ENCODE measurements around the gene TNPO3.
"Not testable (repeated sequence)": the region's sequence is repeated elsewhere in the genome, so short reads cannot be mapped to it uniquely, and the experiment has no call there.

Gene TNPO3

GRCh38 chr7:129013048-129013724 is 41.7 kb downstream of the TNPO3 start:
- no peak for DNase-seq

DNA sequence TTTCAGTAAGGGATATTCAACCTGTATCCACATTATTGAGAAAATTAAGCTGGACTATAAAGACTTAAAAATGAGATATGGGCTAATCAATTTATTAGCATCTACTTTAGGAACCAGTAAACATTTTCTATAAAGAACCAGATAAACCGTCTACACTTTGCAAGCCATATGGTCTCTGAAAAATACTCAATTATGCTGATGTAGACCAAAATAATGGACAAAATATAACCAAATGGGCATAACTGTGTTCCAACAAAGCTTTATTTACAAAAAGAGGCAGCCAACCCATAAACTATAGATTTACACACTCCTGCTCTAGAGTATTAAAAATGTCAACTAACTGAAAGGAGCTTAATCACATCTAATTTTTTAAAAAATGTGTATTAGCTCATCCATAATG is 42.3 kb downstream of the TNPO3 start:
- DNase-seq, result no peak

GRCh38 chr7:129010075-129010474 is 44.8 kb downstream of the TNPO3 start:
- no peak for DNase-seq

GRCh38 chr7:129009437-129009836 is 45.5 kb downstream of the TNPO3 start:
- no peak for DNase-seq

DNA sequence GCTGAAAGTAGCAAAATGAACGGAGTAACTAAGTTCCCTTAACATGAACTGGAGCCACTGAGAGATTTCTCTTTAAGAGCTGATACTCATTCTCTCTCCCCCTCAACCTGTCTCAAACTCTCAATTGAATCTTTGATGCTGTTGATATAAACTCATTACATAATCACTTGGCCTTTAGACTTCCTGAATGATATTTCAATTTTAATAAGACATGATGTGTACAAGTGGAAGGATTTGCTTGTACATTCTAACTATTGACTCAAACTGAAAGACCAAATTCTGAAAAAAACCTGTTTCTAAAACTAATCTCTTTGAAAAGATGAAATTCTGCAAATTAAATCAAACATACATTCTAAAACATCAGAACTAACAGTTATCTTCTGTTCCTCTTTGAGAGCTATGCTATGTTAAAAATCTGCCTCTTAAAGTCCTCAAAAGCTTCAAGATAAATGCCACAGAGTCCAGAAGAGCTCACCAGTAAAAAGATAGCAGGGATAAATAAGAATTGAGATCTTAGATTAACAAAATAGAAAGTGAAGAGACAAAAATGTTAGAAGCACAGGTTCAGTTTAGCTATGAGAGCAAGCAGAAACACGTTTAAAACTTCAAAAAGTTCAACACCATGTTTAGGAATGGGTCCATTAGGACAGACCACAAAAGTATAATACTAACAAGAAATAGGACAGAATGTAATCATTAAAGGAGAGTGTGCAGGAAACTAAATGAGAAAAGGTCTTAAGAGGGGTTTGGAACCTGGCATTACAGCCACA is 46.1 kb downstream of the TNPO3 start:
- no peak for DNase-seq

GRCh38 chr7:129007572-129007971 is 47.3 kb downstream of the TNPO3 start:
- no peak for DNase-seq

GRCh38 chr7:129006636-129007414 is 48.1 kb downstream of the TNPO3 start:
- DNase-seq, result no peak

GRCh38 chr7:129005186-129005585 is 49.7 kb downstream of the TNPO3 start:
- no peak for DNase-seq

- no peak for DNase-seq
Observed at GRCh38 chr7:128997181-128997580, 57.7 kb downstream of the TNPO3 start.

GRCh38 chr7:128994560-128994959 is 60.4 kb downstream of the TNPO3 start:
- not testable (repeated sequence) for DNase-seq

DNA sequence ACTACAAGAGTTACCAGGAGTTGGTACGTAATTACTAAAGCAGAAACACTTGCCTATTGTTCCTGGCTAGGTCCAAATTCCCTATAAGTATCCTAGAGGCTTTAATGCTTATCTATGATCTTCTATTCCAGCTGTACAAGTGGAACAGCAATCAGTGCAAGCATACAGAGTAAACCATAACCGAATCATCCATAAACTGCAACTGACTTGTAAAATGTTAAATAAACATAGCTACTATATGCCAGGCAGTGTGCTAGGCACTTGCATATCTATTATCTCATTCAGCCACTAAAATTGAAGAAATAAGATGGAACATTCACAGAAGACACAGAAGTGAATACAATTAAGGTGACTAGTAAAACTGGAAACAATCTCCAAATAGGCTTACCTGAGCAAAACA is 61.5 kb downstream of the TNPO3 start:
- DNase-seq, result no peak

- no peak for DNase-seq
Observed at GRCh38 chr7:128989961-128990360, 65.0 kb downstream of the TNPO3 start.

GRCh38 chr7:128988372-128988771 is 66.5 kb downstream of the TNPO3 start:
- DNase-seq, result no peak

DNA sequence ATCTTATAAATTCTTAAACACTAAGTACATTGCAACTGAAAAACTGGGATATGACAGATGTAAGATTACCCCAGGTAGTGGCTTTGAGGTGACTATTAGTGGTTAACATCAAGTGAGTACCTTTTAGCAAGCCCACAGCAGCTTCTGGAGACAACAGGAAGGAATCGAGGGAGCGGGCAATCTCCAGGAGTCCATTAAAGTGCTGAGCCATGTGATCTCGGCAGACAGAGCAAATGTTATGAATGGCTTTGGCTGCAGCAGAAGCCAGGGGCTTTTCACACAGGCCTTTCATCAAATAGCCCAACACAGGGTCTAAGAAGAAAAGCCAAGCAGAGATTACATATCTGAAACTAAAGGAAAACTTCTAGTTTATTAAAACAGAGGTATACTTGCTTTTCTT is 68.3 kb downstream of the TNPO3 start:
- DNase-seq, result no peak

DNA sequence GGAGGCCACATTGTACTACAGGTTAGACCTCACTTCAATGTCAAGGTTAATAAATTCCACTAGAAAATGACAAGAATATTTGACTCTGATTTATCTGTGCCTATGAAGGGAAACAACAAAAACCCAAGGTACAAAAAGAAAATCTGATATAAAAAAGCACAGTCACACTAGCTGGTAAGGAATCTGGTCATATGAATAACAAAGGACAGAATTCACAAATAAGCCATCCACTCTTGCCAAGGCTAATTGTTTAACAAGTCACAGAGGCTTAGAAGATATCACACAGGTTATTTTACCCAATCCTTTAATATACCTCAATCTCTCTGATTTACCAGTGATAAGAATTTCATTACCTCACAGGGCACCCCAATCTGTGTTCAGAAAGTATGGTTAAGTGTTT is 69.3 kb downstream of the TNPO3 start:
- DNase-seq, result no peak

DNA sequence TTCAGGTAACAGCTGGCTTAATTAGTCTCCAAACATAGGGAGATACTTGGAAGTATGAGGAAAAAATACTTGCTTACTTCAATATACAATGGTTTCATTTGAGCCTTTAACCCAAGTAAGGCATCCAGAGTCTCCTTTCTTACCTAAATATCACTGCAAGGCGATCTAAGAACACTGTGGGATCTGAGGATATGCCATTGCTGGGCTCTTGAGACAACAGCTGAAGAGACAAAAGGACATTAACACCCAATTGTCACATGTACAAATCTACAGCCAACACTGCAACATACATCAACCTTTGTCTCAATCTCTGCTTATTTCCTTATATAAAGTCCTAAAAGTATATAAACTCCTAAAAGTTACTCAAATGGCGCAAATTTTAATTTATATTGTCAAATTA is 72.8 kb downstream of the TNPO3 start:
- DNase-seq, result no peak

GRCh38 chr7:128974241-128974934 is 80.5 kb downstream of the TNPO3 start:
- DNase-seq, result no peak

DNA sequence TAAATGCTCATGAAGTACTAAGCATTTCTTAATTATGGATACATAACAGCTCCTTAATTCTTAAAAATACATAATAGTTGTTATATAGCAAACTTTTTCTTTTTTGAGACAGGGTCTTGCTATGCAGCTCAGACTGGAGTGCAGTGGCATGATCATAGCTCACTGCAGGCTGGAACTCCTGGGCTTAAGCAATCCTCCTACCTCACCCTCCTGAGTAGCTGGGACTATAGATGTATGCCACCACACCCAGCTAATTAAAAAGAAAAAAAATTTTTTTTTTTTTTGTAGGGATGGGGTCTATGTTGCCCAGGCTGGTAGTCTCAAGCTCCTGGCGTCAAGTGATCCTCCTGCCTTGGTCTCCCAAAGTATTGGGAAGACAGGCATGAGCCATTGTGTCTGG is 86.3 kb downstream of the TNPO3 start:
- DNase-seq, result no peak

DNA sequence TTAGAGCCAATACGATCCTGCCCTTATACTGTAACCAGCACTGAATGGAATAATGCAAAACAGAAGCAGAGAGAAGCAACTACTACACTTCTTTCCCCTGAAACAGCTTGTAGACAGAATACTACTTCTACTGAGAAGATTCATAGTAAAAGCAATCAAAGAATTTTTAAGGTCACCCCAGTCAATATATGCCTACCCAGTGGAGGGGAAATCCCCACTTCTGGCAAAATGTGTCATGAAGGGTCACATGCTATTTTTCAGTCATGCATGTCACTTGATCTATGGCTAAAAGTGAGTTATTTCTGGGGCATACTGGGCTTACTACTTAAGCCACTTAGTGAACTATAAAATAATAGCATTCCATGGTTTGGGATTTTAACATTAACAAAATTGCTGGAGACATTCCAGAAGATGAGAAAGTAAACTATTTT is 91.6 kb downstream of the TNPO3 start:
- DNase-seq, result no peak

DNA sequence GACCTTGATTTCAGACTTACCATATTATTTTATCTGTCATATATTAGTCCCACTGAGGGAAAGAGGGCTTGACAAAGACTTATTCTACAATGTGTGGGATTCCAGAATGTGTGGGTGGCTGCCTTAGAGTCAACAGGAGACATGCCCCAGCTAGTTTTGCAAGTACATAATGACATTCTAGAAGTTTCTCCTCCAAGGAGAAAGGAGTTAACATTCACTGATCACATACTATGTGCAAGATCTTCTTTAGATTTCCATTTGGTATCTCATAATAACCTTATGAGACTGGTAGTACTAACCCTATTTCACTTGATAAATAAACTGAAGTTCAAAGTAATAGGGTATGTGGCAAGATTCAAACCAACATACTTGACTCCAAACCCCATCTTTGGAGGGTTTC is 92.0 kb downstream of the TNPO3 start:
- no peak for DNase-seq

DNA sequence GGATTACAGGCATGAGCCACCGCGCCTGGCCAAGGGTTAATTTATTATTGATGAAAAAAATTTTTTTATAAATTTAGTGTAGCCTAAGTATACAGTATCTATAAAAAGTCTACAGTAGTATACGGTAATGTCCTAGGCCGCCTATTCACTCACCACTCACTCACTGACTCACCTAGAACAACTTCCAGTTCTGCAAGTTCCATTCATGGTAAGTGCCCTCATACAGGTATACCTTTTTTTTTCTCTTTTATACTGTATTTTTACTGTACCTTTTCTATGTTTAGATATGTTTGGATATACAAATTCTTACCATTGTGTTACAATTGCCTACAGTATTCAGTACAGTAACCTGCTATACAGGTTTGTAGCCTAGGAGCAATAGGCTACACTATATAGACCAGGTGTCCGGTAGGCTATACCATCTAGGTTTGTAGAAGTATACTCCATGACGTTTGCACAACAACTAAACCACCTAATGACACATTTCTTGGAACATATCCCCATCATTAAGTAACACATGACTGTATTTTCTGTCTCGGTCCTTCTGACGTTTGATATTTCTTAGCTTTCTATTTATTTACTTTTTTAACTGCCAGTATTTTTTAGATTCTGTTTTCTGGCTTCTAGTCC is 93.8 kb downstream of the TNPO3 start:
- DNase-seq, result no peak

GRCh38 chr7:128959296-128959695 is 95.6 kb downstream of the TNPO3 start:
- DNase-seq, result no peak

GRCh38 chr7:128955981-128956380 is 98.9 kb downstream of the TNPO3 start:
- no peak for DNase-seq
